Hepatocyte (in vitro differentiated cells): ENCODE results near the gene ISM1.

Source experiments
- CTCF ChIP-seq: fragments of 200-600 bp; sonication (generic); IDR thresholded peaks from 2 replicates; pipeline ENCODE4 v1.5.1; 2016; ENCODE audit warnings: antibody characterized with exemption, mild to moderate bottlenecking; ENCODE audit not compliant: poor library complexity
- EZH2 ChIP-seq: fragments of 200-600 bp; sonication (generic); IDR thresholded peaks from 2 replicates; pipeline ENCODE4 v1.6.1; 2016; ENCODE audit warnings: antibody characterized with exemption, mild to moderate bottlenecking, borderline replicate concordance
- EZH2phosphoT487 ChIP-seq: fragments of 200-600 bp; sonication (generic); IDR thresholded peaks from one replicate; pipeline ENCODE4 v1.6.1; 2018; ENCODE audit warnings: antibody characterized with exemption, mild to moderate bottlenecking, low read depth, moderate library complexity; ENCODE audit not compliant: unreplicated experiment, severe bottlenecking

- TF ChIP-seq EZH2 (no peak), CTCF (no peak), EZH2phosphoT487 (no peak)
Measured at GRCh38 chr20:13318871-13319521, 97.9 kb downstream of the ISM1 start.
